GM18520 (cell line): ENCODE data around the gene FAM174C.

Experiments used
- ATAC-seq: cut with Tn5 transposase; IDR thresholded peaks from one replicate; pipeline ENCODE4 v1.9.1; 2021; ENCODE audit not compliant: unreplicated experiment

The FAM174C gene

GRCh38 chr19:1249990-1250436, 25.3 kb upstream of the FAM174C start:
- no peak for ATAC-seq

DNA sequence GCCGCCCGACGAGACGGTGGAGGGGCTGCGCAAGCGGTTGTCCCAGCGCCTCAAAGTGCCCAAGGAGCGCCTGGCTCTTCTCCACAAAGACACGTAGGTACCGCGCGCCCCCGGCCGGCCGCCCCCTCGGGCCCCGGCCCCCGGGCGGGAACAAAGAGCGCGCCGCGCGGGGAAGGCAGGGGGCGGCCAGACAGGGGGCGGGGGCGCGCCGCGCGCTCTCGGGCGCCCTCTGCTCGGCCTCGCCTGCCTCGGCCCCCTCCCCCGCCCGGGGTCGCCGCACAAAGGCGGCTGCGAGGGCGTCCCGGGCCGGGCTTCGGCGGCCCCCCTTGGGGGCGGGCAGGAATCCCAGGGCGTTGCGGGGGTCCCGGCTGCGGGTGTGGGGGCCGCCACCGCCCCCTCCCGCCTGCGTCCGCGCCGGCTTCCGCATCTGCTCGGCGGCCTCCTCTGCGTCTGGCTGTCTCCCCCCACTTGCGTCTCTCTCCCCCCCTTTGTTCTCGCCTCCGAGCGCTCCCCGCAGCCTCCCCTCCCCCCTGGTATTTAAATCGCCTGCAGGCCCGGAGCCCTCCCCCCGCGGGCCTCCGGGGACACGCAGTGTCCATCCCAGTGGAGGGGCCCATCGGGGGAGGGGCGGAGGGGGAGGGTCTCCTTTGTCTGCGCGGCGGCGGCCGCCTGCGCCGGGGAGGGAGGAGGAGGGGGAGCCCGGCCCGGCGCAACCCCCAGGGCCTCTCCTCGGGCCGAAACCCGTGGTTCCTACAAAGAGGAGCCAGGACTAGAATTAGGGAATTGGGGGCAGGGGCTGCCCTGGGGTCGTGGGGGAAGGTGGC, 24.7 kb upstream of the FAM174C start:
- ATAC-seq = no peak

DNA sequence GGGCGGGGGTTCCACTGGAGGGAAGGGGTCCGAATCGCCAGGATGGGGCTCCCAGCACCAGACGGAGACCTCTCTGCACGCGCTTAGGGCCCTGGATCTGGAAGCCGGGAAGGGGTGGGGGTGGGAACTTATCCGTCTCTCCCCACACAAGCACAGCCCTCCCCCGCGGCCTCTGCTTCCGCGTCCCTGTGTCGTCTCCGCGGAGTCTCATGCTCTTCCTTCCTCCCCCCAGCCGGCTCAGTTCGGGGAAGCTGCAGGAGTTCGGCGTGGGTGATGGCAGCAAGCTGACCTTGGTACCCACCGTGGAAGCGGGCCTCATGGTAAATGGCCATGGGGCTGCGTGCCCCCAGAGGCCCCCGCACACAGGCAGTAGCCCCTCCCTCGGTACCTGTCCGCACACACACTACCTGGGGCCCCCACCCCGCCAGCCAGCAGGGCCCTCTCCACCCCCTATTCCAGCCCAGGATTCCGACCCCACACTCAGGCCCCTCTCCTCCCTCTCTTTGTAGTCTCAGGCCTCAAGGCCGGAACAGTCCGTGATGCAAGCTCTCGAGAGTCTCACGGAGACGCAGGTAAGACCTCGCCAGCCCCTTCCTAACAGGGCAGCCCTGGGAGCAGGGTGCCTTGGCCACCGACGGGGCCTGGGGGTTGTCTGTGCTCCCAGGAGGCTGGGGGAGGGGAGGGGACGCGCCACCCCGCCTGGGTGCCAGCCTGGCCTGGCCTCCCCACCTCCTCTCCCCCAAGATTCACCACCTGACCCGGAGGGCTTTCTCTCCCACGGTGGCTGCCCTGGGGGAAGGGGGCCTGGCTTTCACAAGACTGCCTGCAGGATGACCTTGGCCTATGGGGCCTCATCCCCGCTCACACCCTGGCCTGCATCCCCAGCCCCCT, 23.8 kb upstream of the FAM174C start:
- no peak for ATAC-seq

- ATAC-seq = no peak
These were observed 23.0 kb upstream of the FAM174C start for GRCh38 chr19:1252221-1252820.

- no peak for ATAC-seq
These were observed 22.4 kb upstream of the FAM174C start for GRCh38 chr19:1252821-1253513.

- ATAC-seq = no peak
These were observed 21.7 kb upstream of the FAM174C start for GRCh38 chr19:1253514-1254080.

DNA sequence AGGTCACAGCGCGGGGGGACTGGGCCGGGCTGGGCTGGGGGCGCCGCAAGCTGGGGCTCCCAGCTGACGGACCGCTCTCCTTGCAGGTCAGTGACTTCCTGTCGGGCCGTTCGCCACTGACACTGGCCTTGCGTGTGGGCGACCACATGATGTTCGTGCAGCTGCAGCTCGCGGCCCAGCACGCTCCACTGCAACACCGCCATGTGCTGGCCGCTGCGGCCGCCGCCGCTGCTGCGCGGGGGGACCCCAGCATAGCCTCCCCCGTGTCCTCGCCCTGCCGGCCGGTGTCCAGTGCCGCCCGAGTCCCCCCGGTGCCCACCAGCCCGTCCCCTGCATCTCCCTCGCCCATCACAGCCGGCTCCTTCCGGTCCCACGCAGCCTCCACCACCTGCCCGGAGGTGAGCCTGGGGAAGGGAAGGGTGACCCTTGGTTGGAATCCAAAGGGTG, 21.2 kb upstream of the FAM174C start:
- no peak for ATAC-seq

- ATAC-seq = no peak
These were observed 20.7 kb upstream of the FAM174C start for GRCh38 chr19:1254530-1255185.

DNA sequence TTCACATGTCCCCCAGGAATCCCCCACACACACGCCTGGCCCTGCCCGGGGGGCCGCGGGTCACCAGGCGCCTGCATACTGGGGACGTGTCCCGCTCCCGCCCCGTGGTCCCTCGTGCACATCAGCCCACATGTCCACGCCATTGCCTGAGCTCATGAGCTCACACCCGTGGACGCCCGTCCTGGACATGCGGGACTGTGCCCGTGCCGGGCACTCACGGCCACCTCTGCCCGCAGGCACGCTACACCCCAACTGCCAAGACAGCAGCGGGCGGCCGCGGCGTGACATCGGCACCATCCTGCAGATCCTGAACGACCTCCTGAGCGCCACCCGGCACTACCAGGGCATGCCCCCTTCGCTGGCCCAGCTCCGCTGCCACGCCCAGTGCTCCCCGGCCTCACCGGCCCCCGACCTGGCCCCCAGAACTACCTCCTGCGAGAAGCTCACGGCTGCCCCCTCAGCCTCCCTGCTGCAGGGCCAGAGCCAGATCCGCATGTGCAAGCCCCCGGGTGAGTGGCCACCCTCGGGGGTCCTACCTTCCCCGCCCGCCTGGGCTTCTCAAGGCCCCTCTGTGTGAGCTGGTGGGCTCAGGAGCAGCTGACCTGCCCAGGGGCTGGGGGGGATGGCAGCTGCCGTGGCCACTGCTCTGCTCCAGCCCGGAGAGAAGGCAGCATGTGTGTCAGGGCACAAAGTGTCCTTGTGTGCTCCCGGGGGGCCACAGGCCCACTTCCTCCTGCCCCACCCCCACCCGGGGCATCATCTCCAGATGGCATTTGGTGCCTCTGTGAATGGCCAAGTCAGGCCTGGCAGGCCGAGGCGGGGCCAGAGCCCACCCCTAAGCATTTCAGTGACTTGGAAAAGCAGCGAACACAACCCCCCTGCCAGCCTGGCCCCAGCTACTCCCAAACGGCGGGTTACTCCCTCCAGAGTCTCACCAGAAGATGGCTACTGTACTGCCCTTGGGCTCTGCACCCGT, 19.9 kb upstream of the FAM174C start:
- ATAC-seq = no peak

- ATAC-seq = no peak
These were observed 18.5 kb upstream of the FAM174C start for GRCh38 chr19:1256646-1257474.

DNA sequence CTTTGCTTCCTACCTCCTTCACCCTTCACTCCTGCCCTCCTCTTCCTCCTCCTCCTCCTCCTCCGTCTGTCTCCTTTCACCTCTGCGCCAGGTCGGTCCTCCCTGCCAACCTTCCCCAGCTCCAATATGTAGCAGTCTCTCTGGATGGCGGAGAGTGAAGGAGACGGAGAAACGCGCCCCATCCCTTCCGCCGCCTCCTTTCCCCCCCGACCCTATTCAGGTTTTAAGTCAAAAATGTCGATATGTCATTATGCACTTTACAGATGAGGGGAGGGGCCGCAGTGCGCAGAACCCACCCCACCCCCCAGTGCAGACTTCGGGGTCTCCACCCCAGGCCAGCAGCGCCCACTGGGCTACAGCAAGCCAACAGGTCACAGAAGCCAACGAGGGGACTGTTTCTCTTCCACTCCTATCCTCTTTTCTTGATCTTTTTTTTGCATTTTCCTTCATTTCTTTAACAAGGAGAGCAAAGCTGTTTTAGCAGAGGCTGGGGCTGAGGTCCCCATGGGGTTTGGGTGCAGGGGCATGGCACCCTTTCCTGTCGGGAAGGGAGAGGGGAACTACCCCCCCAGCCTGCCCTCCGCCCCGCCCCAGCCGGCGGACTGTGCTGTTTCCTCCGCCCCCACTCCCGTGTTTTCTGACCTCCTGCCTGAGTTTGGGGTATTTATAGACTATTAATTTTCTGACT, 17.7 kb upstream of the FAM174C start:
- ATAC-seq = no peak

GRCh38 chr19:1258163-1258492, 17.2 kb upstream of the FAM174C start:
- ATAC-seq = no peak

GRCh38 chr19:1258707-1259205, 16.6 kb upstream of the FAM174C start:
- ATAC-seq = no peak

DNA sequence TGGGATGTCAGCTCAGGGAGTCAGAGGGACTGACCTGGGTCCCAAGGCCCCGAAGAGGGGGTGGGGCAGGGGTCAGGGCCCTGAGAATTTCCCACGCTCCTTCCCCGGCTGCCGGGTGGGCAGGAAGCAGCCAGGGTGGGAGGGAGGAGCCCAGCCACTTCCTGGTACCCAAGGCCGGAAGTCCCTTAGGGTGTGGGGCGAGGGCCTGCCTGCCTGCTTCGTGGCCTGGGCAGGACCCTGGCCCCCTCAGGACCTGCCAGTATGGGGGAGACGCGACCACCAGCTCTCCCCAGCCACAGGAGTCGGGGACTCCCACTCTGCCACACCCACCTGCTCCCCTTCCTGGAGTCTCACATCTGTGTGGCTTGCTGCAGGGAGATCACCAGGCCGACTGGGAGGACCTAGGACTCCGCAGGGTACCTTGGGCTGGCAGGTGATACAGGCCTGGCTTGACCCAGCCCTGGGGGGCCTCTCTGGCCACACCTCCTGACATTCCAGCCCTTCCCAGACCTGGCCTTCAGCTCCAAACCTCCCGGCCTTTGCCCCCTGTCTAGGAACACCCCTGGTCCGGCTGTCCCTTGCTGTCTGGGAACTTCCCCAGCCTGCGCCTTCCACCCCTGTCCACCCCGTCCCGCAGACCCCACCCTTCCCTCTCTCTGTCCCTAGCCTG, 16.0 kb upstream of the FAM174C start:
- no peak for ATAC-seq

DNA sequence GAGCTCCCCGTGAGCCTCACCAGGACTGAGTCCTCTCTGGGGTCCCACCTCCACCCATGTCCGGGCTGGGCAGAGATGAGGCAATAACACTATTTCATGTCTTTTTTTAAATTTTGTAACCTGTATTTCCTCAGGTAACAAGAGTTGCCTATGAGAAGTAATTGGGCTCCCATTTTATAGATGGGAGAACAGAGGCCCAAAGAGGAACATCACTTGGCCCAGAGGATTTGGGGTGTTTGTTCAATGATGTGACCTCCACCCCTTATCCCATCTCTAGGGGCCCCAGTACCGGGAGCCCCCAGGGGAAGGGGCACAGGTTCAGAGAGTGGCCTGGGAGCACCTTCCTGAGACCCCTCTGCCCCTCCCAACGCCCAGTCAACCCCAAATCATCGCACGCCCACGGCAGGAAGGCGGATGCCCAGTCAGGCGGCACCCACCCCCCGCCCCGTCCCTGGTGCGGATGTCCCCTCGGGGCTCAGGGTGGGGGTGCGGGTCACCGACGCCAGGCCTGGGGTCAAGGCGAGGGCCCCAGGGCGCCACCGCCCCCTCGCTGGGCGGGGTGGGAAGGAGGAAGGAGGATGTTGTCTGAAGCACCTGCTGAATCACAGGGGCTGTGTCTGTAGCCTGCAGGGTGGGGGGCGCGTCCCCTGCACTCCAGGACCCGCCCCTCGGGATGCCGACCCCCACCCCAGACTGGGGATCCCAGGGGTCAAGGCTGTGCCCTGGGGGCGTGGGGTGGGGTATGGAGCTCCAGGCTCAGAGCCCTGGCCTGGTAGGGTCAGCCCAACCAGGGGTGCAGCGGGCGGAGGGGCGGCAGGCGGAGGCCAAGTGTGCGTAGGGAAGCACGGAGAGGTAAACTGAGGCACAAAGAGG, 15.2 kb upstream of the FAM174C start:
- no peak for ATAC-seq
